ENCODE measurements around the gene BAIAP3. TPM values are rescaled to one million over a fixed set of nuclear protein-coding genes. Genes with fewer than 3 reads are reported as not detected.

The BAIAP3 gene
- total and polyA plus RNA-seq, 10 of the 15 experiments (the other 5 are each of a cell fraction or from before 2014, with no cell fraction given): 0.03 to 0.56 (median 0.17) TPM; not detected in 3

GRCh38 chr16:1397779-1398178 is 64.3 kb downstream of the BAIAP3 start (continued):
- TF ChIP-seq IRF5 (IDR thresholded peaks at IDR 0.05; ENCODE audit: borderline replicate concordance) (no peak), REST (IDR thresholded peaks at IDR 0.05; ENCODE audit: low read depth, low read length) (no peak), ZBTB4 (CRISPR knock-in tag; IDR thresholded peaks at IDR 0.05) (no peak)

- no peaks in the 10 kb centered on the region for H3K4me1 ChIP-seq (ENCODE audit: control insufficient read depth, insufficient read depth, low read length)
- H2AFZ ChIP-seq (ENCODE audit: control insufficient read depth, low read depth, low read length): no peak overlapping the region
- no peaks in the 10 kb centered on the region for H3K79me2 ChIP-seq (ENCODE audit: control insufficient read depth, insufficient read depth, low read length)
- 88% methylated on average over 9 of the region's 9 CpGs for WGBS (ENCODE audit: insufficient coverage, insufficient replicate concordance, low lambda C conversion rate, missing lambda C conversion rate)
- SMC1A ChIA-PET (ENCODE audit: uncharacterized antibody, unreplicated experiment): no interaction called here
- CTCF ChIA-PET: no interaction called here
- H3K27me3 ChIP-seq (replicated peaks in 1 of 2; ENCODE audit: control insufficient read depth in 2 of 2, insufficient read depth in 2 of 2, low read length in 1 of 2): no peaks in the 10 kb centered on the region
- H3K36me3 ChIP-seq (ENCODE audit: control insufficient read depth in 2 of 2, insufficient read depth in 2 of 2, low read length in 1 of 2): no peaks in the 10 kb centered on the region; a peak in 2 of 4 replicates
- H3K9ac ChIP-seq (ENCODE audit: control insufficient read depth, insufficient read depth, low read length): no peak overlapping the region
- no peak for FAIRE-seq
- POLR2A ChIA-PET: no interaction called here
- DNase-seq (ENCODE audit: low read depth, low spot score): no peak
- no peak overlapping the region for H3K4me2 ChIP-seq (ENCODE audit: control insufficient read depth, insufficient read depth)
- no TSS peak for BruUV-seq (replicated peaks)
- no peak overlapping the region for H3K4me3 ChIP-seq
- no peaks in the 10 kb centered on the region for H3K9me3 ChIP-seq (replicated peaks; ENCODE audit: control insufficient read depth, insufficient read depth, low read length)
- no peak for TF ChIP-seq ZBTB11 (CRISPR knock-in tag; IDR thresholded peaks at IDR 0.05)
- RAD21 ChIA-PET (ENCODE audit: unreplicated experiment): no interaction called here
- H3K27ac ChIP-seq (ENCODE audit: control insufficient read depth, insufficient read depth): no peak overlapping the region
- in situ Hi-C loops (cut with MboI) (no loop called here), intact Hi-C loops (cut with micrococcal nuclease; ENCODE audit: unreplicated experiment) (no loop called here)
- ATAC-seq: no peak
- H4K20me1 ChIP-seq (ENCODE audit: control insufficient read depth, insufficient read depth): no peaks in the 10 kb centered on the region
Measured at GRCh38 chr16:1398351-1398750, 64.9 kb downstream of the BAIAP3 start.
